ENCODE measurements around the gene PITRM1. TPM values are rescaled to one million over a fixed set of nuclear protein-coding genes. Genes with fewer than 3 reads are reported as not detected.
A peak's percentile ranks its signal among the peaks of the same experiment; 100 is the strongest.

PITRM1 gene
- total and polyA plus RNA-seq, 2 donors (not counting 3 experiments of a cell fraction or from before 2014, with no cell fraction given) = 83.2 to 145 TPM

GRCh38 chr10:3136336-3136735, 36.2 kb downstream of the PITRM1 start:
- DNase-seq (ENCODE audit: low read depth, low spot score) (no peak), FAIRE-seq (no peak)
- dilution Hi-C loops (cut with MboI; ENCODE audit: extremely low pct_ligation_motif_present, low sequenced_read_pairs) = no loop called here
- intact Hi-C loops (cut with micrococcal nuclease) = no loop called here
- no peaks in the 10 kb centered on the region for H3K9me1 ChIP-seq (replicated peaks; ENCODE audit: control insufficient read depth, extremely low read depth, insufficient read depth, low read length)
- BruUV-seq (replicated peaks) = TSS peak; percentile 64
- CTCF ChIA-PET = no interaction called here
- TF ChIP-seq GATA2 (IDR thresholded peaks at IDR 0.05; ENCODE audit: insufficient read depth, insufficient read length, low read depth, low read length) (no peak), POLR2AphosphoS5 (IDR thresholded peaks at IDR 0.05; ENCODE audit: insufficient read depth, low read depth, low read length) (no peak), CTCF (IDR thresholded peaks at IDR 0.05; ENCODE audit: extremely low read depth in 1 of 2, insufficient read depth in 1 of 2, low read depth in 1 of 2, low read length in 2 of 2) (no peak), POLR2A (IDR thresholded peaks at IDR 0.05; ENCODE audit: low read depth, low read length) (no peak), EZH2 (IDR thresholded peaks at IDR 0.05; ENCODE audit: borderline replicate concordance, low read depth, low read length, severe bottlenecking) (no peak), FOS (IDR thresholded peaks at IDR 0.05; ENCODE audit: borderline replicate concordance, insufficient read depth, low read length) (no peak), JUN (IDR thresholded peaks at IDR 0.05; ENCODE audit: borderline replicate concordance, insufficient read depth, insufficient read length, low read depth) (no peak), MAX (IDR thresholded peaks at IDR 0.05; ENCODE audit: insufficient read depth, insufficient read length) (no peak), MYC (IDR thresholded peaks at IDR 0.05; ENCODE audit: low read depth, low read length) (no peak)
- no peak overlapping the region for H3K4me2 ChIP-seq (ENCODE audit: insufficient read depth, low read length)
- H3K9ac ChIP-seq (replicated peaks; ENCODE audit: extremely low read depth, insufficient read depth, low read length) = no peak overlapping the region
- H3K79me2 ChIP-seq (ENCODE audit: control insufficient read depth, insufficient read depth, low read length) = no peaks in the 10 kb centered on the region
- peaks cover 33 to 52% of the 10 kb centered on the region in 2 experiments for H3K36me3 ChIP-seq (ENCODE audit: control insufficient read depth in 2 of 2, extremely low read depth in 1 of 2, insufficient read depth in 2 of 2, low read length in 2 of 2)
- H4K20me1 ChIP-seq (replicated peaks; ENCODE audit: control insufficient read depth, extremely low read depth, insufficient read depth, low read length) = no peaks in the 10 kb centered on the region
- H3K4me1 ChIP-seq (ENCODE audit: control insufficient read depth, extremely low read depth, insufficient read depth, low read length) = no peaks in the 10 kb centered on the region
- H3K4me3 ChIP-seq (replicated peaks in 1 of 3; ENCODE audit: insufficient read depth in 1 of 3, low read depth in 1 of 3, low read length in 3 of 3) = no peak overlapping the region
- no peak overlapping the region for H2AFZ ChIP-seq (ENCODE audit: low read depth, low read length)
- no peak overlapping the region for H3K27ac ChIP-seq (ENCODE audit: insufficient read depth, low read depth, low read length)
- no peaks in the 10 kb centered on the region for H3K27me3 ChIP-seq (ENCODE audit: control insufficient read depth in 2 of 2, insufficient read depth in 2 of 2, low read length in 2 of 2)
- POLR2A ChIA-PET = no interaction called here
- no peaks in the 10 kb centered on the region for H3K9me3 ChIP-seq (replicated peaks; ENCODE audit: control insufficient read depth, insufficient read depth, low read length)

Measured in endothelial cell of umbilical vein (primary cell).